Dendritic cell treated with granulocyte-macrophage colony-stimulating factor and Interleukin-4, amounts not matched to agents 40 ng/mL and 50 ng/mL, for 4 days (primary cell): ENCODE results near the gene ZFAND3.
"Not testable (repeated sequence)": the region's sequence is repeated elsewhere in the genome, so short reads cannot be mapped to it uniquely, and the experiment has no call there.

Source experiments
- H3K27ac Mint-ChIP-seq: one replicate; pipeline ENCODE4 v1.8.0; 2022; ENCODE audit warnings: mild to moderate bottlenecking, mixed read lengths
- H3K27me3 Mint-ChIP-seq: one replicate; pipeline ENCODE4 v1.8.0; 2022; ENCODE audit warnings: mild to moderate bottlenecking, mixed read lengths
- H3K36me3 Mint-ChIP-seq: one replicate; pipeline ENCODE4 v1.8.0; 2022; ENCODE audit warnings: low read depth, mixed read lengths
- H3K4me1 Mint-ChIP-seq: one replicate; pipeline ENCODE4 v1.8.0; 2022; ENCODE audit warnings: low read depth, mixed read lengths
- H3K4me3 Mint-ChIP-seq: one replicate; pipeline ENCODE4 v1.8.0; 2022; ENCODE audit warnings: mild to moderate bottlenecking, moderate library complexity, mixed read lengths
- H3K9me3 Mint-ChIP-seq: one replicate; pipeline ENCODE4 v1.8.0; 2022; ENCODE audit warnings: mixed read lengths
- intact Hi-C: fragments of 100-400 bp; cut with micrococcal nuclease; formaldehyde crosslinking; loops from one replicate; pipeline ENCODE4 v1.15.0; 2022

Gene ZFAND3

DNA sequence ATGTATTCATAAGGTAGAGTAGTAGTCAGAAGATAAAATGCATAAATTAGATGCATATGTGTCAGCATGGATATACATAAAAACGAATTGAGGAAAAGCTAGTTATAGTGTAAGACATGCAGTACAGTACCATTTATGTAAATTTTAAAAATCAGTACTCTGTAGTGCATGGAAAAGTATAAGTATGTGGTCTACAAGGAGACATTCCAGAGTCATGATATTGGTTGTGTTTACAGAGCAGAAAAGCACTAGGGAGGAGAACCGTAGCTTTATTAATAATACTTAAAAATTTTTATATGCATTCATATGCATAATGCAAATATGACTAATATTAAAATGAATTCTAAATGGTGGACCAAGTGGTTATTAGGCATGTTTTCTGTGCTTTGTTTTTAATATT is 220.0 kb downstream of the ZFAND3 start:
- Mint-ChIP-seq H3K27me3 (no peaks in the 10 kb centered on the region), H3K4me3 (no peak overlapping the region), H3K9me3 (no peaks in the 10 kb centered on the region), H3K36me3 (no peaks in the 10 kb centered on the region), H3K4me1 (peaks cover 20% of the 10 kb centered on the region), H3K27ac (no peak overlapping the region)
- intact Hi-C loops, result no loop called here

DNA sequence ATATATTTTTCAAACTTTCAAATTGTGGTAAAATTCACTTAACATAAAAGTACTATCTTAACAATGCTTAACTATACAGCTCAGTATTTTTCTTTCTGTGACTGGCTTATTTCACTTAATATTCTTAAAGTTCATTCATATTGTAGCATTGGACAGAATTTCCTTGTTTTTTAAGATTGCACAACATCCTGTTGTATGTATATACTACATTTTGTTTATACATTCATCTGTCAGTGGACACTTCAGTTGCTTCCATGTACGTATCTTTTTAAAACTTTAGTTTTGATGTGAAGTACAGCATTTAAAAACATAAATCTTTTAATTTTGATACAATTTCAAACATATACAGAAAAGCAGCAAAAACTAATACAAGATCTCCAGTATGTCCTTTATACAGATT is 220.7 kb downstream of the ZFAND3 start:
- Mint-ChIP-seq H3K9me3 (no peaks in the 10 kb centered on the region), H3K27me3 (no peaks in the 10 kb centered on the region), H3K4me1 (peaks cover 20% of the 10 kb centered on the region), H3K4me3 (no peak overlapping the region), H3K36me3 (no peaks in the 10 kb centered on the region), H3K27ac (no peak overlapping the region)
- intact Hi-C loops, result no loop called here

DNA sequence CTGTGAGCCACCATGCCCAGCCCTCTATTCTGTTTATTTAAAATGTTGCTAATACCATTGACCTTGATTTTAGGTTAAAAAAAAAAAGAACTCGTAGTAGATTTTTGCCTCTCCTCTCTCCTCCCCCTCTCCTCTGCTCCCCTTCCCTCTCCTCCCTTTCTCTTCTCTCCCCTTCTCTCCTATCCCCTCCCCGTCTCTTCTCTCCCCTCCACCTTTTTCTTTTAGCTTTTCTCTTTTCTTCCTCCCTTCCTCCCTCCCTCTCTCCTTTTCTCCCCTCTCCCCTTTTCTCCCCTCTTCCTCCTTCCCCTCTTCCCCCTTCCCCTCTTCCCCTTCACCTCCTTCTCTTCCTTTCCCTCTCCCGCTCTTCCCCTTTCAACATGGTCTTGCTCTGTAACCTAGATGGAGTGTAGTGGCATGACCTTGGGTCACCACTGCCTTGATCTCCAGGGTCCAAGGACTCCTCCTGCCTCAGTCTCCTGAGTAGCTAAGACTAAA is 223.8 kb downstream of the ZFAND3 start:
- Mint-ChIP-seq H3K27ac (no peak overlapping the region), H3K36me3 (no peaks in the 10 kb centered on the region), H3K4me3 (no peak overlapping the region), H3K27me3 (no peaks in the 10 kb centered on the region), H3K4me1 (peaks cover 20% of the 10 kb centered on the region), H3K9me3 (no peaks in the 10 kb centered on the region)
- intact Hi-C loops, result no loop called here

DNA sequence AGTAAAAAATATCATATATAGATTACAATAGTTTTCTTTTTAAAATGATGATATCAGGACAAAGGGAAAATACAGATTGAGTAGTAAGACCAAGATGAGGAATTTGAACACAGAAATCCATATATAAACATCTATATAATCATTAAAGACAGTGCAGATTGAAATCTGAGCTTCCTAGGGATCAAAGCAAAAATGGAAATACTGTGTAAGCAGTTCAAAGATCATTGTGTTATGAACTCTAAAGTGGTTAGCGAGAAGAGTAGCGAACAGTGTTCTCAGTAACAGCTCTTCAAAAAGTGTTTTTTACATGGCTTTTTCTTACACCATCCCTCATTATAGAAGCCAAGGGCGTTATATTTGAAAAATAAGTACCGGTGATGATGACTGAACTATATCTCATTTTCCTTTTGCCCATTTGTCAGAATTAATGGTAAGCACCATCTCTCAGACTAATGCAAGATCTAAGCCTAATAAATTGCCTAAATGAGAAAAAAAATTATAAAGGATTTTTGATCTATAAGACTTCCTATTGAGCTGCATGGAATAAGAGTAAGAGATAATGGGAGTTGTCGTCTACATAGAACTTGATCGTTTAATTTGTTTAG is 226.3 kb downstream of the ZFAND3 start:
- intact Hi-C loops, result no loop called here
- Mint-ChIP-seq H3K27me3 (no peaks in the 10 kb centered on the region), H3K4me3 (no peak overlapping the region), H3K9me3 (peaks cover 8% of the 10 kb centered on the region), H3K4me1 (peaks cover 12% of the 10 kb centered on the region), H3K27ac (no peak overlapping the region), H3K36me3 (peaks cover 8% of the 10 kb centered on the region)

DNA sequence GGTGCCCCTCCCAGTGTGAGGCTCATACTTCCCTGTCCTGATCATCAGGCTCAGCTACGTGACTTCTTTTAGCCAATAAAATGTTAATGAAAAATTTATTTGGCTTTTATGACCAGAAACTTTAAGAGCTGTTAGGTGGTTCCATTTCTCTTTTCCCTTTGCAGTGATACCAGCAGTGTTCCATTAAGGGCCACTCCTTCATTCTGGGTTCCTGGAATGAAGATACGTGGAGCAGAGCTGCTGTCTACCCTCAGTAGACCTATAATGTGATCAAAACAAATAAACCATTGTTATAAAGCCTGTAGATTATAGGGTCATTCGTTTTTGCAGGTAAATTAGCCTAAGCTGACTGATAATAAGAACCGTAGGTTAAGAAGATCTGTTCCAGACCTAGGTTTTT is 228.0 kb downstream of the ZFAND3 start:
- intact Hi-C loops, result no loop called here
- no peak overlapping the region for H3K27ac Mint-ChIP-seq
- no peaks in the 10 kb centered on the region for H3K27me3 Mint-ChIP-seq
- peaks cover 8% of the 10 kb centered on the region for H3K9me3 Mint-ChIP-seq
- no peaks in the 10 kb centered on the region for H3K4me1 Mint-ChIP-seq
- H3K36me3 Mint-ChIP-seq, result peaks cover 8% of the 10 kb centered on the region
- no peak overlapping the region for H3K4me3 Mint-ChIP-seq

DNA sequence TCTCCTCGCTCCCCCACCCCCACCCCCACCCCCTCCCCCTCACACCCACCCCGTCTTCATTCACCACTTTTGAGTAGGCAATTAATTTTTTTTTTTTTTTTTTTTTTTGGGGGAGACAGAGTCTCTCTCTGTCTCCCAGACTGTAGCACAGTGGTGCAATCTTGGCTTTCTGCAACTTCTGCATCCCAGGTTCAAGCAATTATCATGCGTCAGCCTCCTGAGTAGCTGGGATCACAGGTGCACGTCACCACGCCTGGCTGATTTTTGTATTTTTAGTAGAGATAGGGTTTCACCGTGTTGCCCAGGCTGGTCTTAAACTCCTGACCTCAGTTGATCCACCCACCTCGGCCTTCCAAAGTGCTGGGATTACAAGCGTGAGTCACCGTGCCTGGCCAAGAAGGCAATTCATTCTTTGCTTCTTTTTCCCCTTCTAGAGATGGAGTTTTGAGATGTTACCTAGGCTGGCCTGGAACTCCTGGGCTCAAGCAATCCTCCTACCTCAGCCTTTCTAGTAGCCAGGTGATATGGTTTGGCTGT is 230.4 kb downstream of the ZFAND3 start:
- H3K27me3 Mint-ChIP-seq, H3K36me3 Mint-ChIP-seq, H3K9me3 Mint-ChIP-seq, H3K4me1 Mint-ChIP-seq, intact Hi-C loops, H3K4me3 Mint-ChIP-seq, H3K27ac Mint-ChIP-seq: not testable (repeated sequence)

DNA sequence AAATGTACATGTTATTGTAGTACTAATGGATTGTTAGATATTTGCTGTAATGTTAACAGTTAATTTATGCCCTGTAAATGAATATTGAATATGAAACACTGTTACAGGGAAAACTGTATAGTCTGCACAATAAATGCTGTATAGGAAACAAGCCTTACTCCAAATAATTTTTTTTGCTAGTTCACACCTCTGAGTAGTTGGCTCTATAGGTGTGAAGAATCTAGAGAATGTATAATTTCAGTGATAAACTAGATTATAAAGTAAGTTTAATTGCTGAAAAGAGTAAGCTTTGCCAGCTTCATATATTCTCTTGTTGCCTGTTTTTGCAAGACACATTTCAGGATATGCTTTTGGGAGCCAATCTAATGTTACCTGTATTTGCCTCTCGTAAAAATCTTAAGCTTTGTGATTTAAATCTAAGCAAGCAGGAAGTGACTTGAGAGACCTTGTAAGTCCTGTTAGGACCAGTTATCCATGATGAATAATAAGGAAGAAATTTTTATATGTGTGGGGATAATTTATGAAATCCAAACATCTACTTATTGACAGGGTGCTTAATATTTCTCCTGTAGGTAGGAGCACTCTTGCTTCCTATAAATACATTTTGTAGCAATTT is 232.4 kb downstream of the ZFAND3 start:
- H3K4me1 Mint-ChIP-seq, result peaks cover 6% of the 10 kb centered on the region
- H3K36me3 Mint-ChIP-seq, result peaks cover 8% of the 10 kb centered on the region
- intact Hi-C loops, result no loop called here
- H3K27me3 Mint-ChIP-seq, result no peaks in the 10 kb centered on the region
- H3K9me3 Mint-ChIP-seq, result peaks cover 8% of the 10 kb centered on the region
- no peak overlapping the region for H3K4me3 Mint-ChIP-seq
- no peak overlapping the region for H3K27ac Mint-ChIP-seq

DNA sequence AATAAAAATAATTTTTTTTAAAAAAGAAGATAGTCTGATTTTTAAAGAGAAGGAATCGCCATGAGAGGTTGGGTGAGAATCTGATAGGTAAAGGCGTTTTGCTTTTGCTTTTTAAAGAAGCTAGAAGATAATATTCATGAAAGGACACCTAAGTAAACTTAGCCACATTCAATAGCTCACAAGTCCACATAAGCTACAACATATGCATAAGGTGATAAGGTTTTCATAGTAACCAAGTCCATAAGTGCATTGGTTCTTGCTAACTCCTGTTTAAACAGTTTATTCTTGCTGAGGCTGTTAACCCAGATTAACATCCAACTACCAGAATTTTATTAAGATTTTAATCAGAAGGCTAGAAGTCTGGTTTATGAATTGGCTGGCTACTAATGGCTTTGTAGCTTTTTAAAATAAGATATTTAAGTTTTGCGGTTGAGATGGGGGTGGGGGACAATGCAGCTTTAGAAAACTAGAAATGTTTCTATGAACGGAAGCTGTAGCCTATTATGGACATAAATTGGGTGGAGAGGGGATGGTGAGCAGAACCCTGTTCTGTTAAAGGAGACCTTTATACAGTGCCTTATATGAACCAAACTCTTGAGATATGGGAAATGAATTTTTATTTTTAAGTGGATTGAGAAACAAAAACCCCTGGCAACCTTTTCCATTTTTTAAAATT is 235.1 kb downstream of the ZFAND3 start:
- H3K36me3 Mint-ChIP-seq, result peaks cover 8% of the 10 kb centered on the region
- no peak overlapping the region for H3K4me3 Mint-ChIP-seq
- no peaks in the 10 kb centered on the region for H3K27me3 Mint-ChIP-seq
- no peak overlapping the region for H3K27ac Mint-ChIP-seq
- intact Hi-C loops, result no loop called here
- peaks cover 8% of the 10 kb centered on the region for H3K9me3 Mint-ChIP-seq
- H3K4me1 Mint-ChIP-seq, result peaks cover 6% of the 10 kb centered on the region

DNA sequence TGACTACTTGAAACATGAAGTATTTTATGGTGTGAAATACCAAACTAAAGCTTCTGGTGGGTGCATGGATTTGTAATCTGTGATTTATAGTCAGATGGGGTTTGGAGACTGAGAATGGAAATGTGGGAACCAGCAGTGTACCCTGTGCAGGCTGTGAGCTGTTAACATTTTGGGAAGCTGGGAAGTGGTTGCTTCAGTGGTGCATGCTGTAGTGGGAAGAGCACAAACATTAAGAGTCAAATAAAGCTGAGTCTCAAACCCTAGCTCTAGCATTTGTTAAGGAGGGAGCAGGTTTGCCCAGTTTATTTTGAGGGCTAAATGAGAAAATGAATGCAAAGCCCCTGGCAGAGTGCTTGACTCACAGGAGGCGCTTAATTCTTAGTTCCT is 235.7 kb downstream of the ZFAND3 start:
- Mint-ChIP-seq H3K4me1 (peaks cover 7% of the 10 kb centered on the region), H3K36me3 (peaks cover 6% of the 10 kb centered on the region), H3K27ac (no peak overlapping the region), H3K9me3 (peaks cover 3% of the 10 kb centered on the region), H3K4me3 (no peak overlapping the region), H3K27me3 (no peaks in the 10 kb centered on the region)
- intact Hi-C loops, result no loop called here

DNA sequence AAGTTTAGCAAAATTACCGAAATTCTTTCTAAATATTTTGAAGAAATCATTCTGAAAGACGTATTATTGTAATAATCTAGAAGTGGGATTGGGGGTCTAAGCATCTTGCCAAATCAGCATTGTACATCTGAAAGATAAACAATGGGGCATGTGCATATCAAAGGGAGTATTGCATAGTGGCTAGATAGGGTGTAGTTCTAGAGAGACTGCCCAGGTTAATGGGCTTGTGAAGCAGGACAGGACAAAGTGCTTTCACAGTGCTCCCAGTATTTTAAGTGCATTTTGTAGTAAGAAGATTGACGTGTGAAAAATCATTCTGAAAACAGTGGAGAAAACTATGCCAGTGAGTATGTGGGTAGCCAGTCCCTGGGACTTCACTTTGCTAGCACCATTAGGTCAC is 236.8 kb downstream of the ZFAND3 start:
- Mint-ChIP-seq H3K36me3 (peaks cover 11% of the 10 kb centered on the region), H3K27ac (no peak overlapping the region), H3K27me3 (no peaks in the 10 kb centered on the region), H3K4me3 (no peak overlapping the region), H3K4me1 (peaks cover 11% of the 10 kb centered on the region), H3K9me3 (no peaks in the 10 kb centered on the region)
- intact Hi-C loops, result no loop called here

DNA sequence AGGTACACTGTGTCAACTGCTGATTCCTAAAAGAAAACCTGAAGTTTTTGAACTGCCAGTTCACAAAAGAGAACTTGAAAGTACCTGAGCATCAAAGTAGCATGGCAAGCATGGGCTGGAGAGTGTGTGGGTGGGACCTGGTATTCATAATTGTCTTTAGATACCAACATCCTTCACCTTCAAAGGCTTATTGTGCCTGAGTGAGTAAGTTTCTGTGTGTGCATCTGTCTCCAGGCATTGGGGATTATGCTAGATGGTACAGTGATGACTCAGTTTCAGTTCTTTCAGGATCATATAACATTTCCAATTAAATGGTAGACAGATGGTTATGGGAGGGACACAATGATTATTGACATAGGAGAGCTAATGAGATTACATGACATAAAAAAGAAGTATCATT is 238.5 kb downstream of the ZFAND3 start:
- Mint-ChIP-seq H3K4me3 (no peak overlapping the region), H3K27me3 (no peaks in the 10 kb centered on the region), H3K27ac (no peak overlapping the region), H3K36me3 (peaks cover 27% of the 10 kb centered on the region), H3K9me3 (no peaks in the 10 kb centered on the region), H3K4me1 (peaks cover 11% of the 10 kb centered on the region)
- intact Hi-C loops, result no loop called here

DNA sequence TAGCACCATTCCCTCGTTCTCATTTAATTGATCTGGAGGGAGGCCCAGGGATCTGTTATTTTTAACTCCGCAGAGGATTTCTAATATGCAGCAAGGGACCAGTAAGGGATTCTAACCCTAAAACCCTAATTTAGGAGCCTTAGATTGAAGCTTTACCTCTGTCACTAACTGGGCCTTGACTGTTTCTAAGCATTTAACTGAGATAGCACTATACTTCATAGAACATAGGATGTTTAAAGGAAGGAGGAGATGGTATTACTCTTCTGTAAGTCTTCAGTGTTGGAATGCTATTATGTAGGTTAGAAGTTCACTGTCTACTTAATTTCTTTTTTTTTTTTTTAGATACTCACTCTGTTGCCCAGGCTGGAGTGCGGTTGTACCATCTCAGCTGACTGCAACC is 242.5 kb downstream of the ZFAND3 start:
- no peaks in the 10 kb centered on the region for H3K9me3 Mint-ChIP-seq
- no peak overlapping the region for H3K27ac Mint-ChIP-seq
- peaks cover 57% of the 10 kb centered on the region for H3K36me3 Mint-ChIP-seq
- H3K4me3 Mint-ChIP-seq, result no peak overlapping the region
- no peaks in the 10 kb centered on the region for H3K27me3 Mint-ChIP-seq
- intact Hi-C loops, result no loop called here
- peaks cover 4% of the 10 kb centered on the region for H3K4me1 Mint-ChIP-seq

DNA sequence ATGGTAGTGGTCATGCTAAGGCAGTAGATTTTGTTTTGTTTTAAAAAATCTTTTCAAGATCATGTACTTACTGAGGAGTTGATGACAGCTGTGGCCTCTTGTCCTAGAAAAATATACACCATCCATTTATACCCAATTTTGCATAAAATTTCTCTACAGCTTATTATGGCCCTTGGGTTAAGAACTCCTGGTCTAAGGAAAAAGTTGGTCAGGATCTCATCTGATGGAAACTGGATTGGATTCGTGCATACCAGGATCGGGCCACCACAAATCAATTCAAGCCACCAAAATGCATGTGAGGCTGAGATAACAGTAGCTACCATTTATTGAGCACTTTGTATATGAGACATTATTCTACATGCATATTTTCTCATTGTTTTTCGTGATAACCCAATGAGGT is 244.4 kb downstream of the ZFAND3 start:
- Mint-ChIP-seq H3K27me3 (no peaks in the 10 kb centered on the region), H3K4me1 (peaks cover 12% of the 10 kb centered on the region), H3K27ac (no peak overlapping the region), H3K9me3 (no peaks in the 10 kb centered on the region), H3K36me3 (peaks cover 57% of the 10 kb centered on the region), H3K4me3 (no peak overlapping the region)
- intact Hi-C loops, result no loop called here

DNA sequence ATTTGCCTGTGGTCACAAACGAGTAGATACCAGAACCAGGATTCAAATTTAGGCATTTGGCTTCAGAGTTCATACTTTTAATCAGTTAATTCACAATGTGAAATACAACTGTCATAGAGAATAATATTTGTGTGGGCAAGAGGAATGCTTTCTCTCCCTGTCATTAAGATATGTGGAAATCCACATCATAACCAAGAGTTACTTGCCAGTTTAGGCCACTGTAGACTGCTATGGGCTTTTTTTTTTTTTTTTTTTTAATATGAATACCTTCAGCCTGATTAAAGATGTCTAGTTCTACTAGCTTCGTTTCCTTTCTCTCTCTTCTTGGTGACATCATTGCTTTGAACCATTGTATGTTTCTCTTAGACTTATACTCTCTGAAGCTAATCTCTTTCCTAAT is 244.9 kb downstream of the ZFAND3 start:
- no peak overlapping the region for H3K27ac Mint-ChIP-seq
- peaks cover 12% of the 10 kb centered on the region for H3K4me1 Mint-ChIP-seq
- peaks cover 57% of the 10 kb centered on the region for H3K36me3 Mint-ChIP-seq
- intact Hi-C loops, result no loop called here
- no peaks in the 10 kb centered on the region for H3K9me3 Mint-ChIP-seq
- H3K4me3 Mint-ChIP-seq, result no peak overlapping the region
- no peaks in the 10 kb centered on the region for H3K27me3 Mint-ChIP-seq
